ENCODE data around the gene OSBPL6.

DNA sequence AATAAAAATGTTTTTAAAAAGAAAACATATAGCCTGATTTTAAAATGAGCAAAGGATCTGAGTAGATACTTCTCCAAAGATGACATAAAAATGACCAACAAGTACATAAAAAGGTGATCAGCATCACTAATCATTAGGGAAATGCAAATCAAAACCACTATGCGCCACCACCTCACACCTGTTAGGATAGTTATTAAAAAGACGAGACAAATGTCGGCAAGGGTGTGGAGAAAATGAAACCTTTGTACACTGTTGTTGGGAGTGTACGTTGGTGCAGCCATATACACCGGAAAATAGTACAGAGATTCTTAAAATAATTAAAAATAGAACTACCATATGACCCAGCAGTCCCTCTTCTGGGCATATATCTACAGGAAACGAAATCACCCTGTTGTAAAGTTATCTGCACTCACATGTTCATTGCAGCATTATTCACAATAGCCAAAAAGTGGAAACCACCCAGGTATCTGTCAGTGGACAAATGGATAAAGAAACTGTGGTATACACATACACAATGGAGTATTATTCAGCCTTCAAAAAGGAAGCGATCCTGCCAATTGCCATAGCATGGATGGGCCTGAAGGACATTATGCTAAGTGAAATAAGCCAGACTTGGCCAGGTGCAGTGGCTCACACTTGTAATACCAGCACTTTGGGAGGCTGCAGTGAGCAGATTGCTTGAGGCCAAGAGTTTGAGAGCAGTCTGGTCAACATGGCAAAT is 165.0 kb downstream of the OSBPL6 start:
- TF ChIP-seq GATA2 (IDR thresholded peaks at IDR 0.05; ENCODE audit: low read depth, low read length) (no peak), GATA3 (IDR thresholded peaks at IDR 0.05; ENCODE audit: low read depth, low read length) (no peak)

Data from SH-SY5Y (cell line).